HFFc6 (cell line): Measurements from ENCODE around the gene LMNA. TPM values are rescaled to one million over a fixed set of nuclear protein-coding genes. Genes with fewer than 3 reads are reported as not detected.

ENCODE experiments used
- DNase-seq: peaks from one replicate; pipeline ENCODE4 v3.0.0-alpha.2; 2018
- H3K27ac Mint-ChIP-seq: 2 replicates; pipeline ENCODE4 v1.8.0; 2020; ENCODE audit warnings: mild to moderate bottlenecking, mixed read lengths
- H3K27me3 Mint-ChIP-seq: 2 replicates; pipeline ENCODE4 v1.8.0; 2021; ENCODE audit warnings: mild to moderate bottlenecking, moderate library complexity, mixed read lengths; ENCODE audit not compliant: insufficient read depth
- H3K36me3 Mint-ChIP-seq: 2 replicates; pipeline ENCODE4 v1.8.0; 2021; ENCODE audit warnings: low read depth, mixed read lengths
- H3K4me1 Mint-ChIP-seq: 2 replicates; pipeline ENCODE4 v1.8.0; 2020; ENCODE audit warnings: low read depth, mixed read lengths
- H3K4me3 Mint-ChIP-seq: 2 replicates; pipeline ENCODE4 v1.8.0; 2020; ENCODE audit warnings: mild to moderate bottlenecking, moderate library complexity, mixed read lengths
- H3K9me3 Mint-ChIP-seq: 2 replicates; pipeline ENCODE4 v1.8.0; 2020; ENCODE audit warnings: mild to moderate bottlenecking, mixed read lengths
- CTCF ChIP-seq: fragments of 200-600 bp; sonication (generic); IDR thresholded peaks from 2 replicates; pipeline ENCODE4 v1.5.0; 2021; ENCODE audit warnings: antibody characterized with exemption, mild to moderate bottlenecking
- total RNA-seq, 6 experiments: library from RNA; stranded (reverse); fragmentation: NEBNext Ultra II Directional; extraction: Animal tissue kit (Norgen Biotek cat#: 25700); gene quantifications; 2 replicates in 1 of 6; 3 replicates in 5 of 6; pipeline ENCODE4 v1.2.3, GENCODE V29; 2021

Gene LMNA
- total RNA-seq, 6 experiments from 2014 or later: 1,238 to 1,664 (median 1,535) TPM

GRCh38 chr1:156081917-156082308 is 32.6 kb upstream of the LMNA start:
- Mint-ChIP-seq H3K27me3 (peaks cover 2% of the 10 kb centered on the region), H3K27ac (no peak overlapping the region), H3K4me3 (peak overlapping the region; percentile 93), H3K36me3 (no peaks in the 10 kb centered on the region), H3K9me3 (no peaks in the 10 kb centered on the region), H3K4me1 (peaks cover 33% of the 10 kb centered on the region)
- TF ChIP-seq CTCF: no peak
- DNase-seq: no peak

- peak; percentile 50 for DNase-seq
- peaks cover 38% of the 10 kb centered on the region for H3K4me1 Mint-ChIP-seq
- H3K27me3 Mint-ChIP-seq: peaks cover 2% of the 10 kb centered on the region
- H3K27ac Mint-ChIP-seq: peak within 1 kb of the TSS; percentile 56
- no peaks in the 10 kb centered on the region for H3K9me3 Mint-ChIP-seq
- TF ChIP-seq CTCF: 0 out of 2 replicates have a peak, but pooled peaks have one; percentile 10
- peak within 1 kb of the TSS; percentile 93 for H3K4me3 Mint-ChIP-seq
- H3K36me3 Mint-ChIP-seq: no peaks in the 10 kb centered on the region
Measured at GRCh38 chr1:156082309-156083091, 32.0 kb upstream of the LMNA start, which contains the start of gene MEX3A. TSS of gene MEX3A (minus strand) at chr1:156082465. CDS start at chr1:156081998, 467 bp downstream.

- no peaks in the 10 kb centered on the region for H3K9me3 Mint-ChIP-seq
- H3K4me3 Mint-ChIP-seq: peak overlapping the region; percentile 93
- TF ChIP-seq CTCF: no peak
- H3K27me3 Mint-ChIP-seq: peaks cover 2% of the 10 kb centered on the region; the same call in 1 of the 2 replicates
- H3K4me1 Mint-ChIP-seq: peaks cover 38% of the 10 kb centered on the region
- DNase-seq: no peak
- H3K27ac Mint-ChIP-seq: no peak overlapping the region
- no peaks in the 10 kb centered on the region for H3K36me3 Mint-ChIP-seq
Measured at GRCh38 chr1:156083800-156084790, 30.4 kb upstream of the LMNA start.

- Mint-ChIP-seq H3K9me3 (no peaks in the 10 kb centered on the region), H3K27ac (no peak overlapping the region), H3K4me1 (peaks cover 33% of the 10 kb centered on the region), H3K27me3 (peaks cover 2% of the 10 kb centered on the region; the same call in 1 of the 2 replicates), H3K4me3 (no peak overlapping the region), H3K36me3 (no peaks in the 10 kb centered on the region)
- no peak for TF ChIP-seq CTCF
- DNase-seq: no peak
Measured at GRCh38 chr1:156086256-156086662, 28.3 kb upstream of the LMNA start.

- Mint-ChIP-seq H3K27ac (no peak overlapping the region), H3K4me1 (peaks cover 17% of the 10 kb centered on the region), H3K27me3 (no peaks in the 10 kb centered on the region), H3K4me3 (no peak overlapping the region), H3K9me3 (no peaks in the 10 kb centered on the region), H3K36me3 (no peaks in the 10 kb centered on the region)
- TF ChIP-seq CTCF: no peak
- DNase-seq: no peak
Measured at GRCh38 chr1:156089704-156090103, 24.8 kb upstream of the LMNA start.
